Right lobe of liver (tissue), 6 donors: ENCODE data around the gene VPS54. TPM values are rescaled to one million over a fixed set of nuclear protein-coding genes. Genes with fewer than 3 reads are reported as not detected.

ENCODE experiments used
- ATAC-seq, 4 donors: fragments of 200-7000 bp; cut with Tn5 transposase; one replicate each; pipeline ENCODE4 v1.9.1; 2020; ENCODE audit warnings: mild to moderate bottlenecking in 4 of 4, moderate library complexity in 4 of 4
- DNase-seq, 3 donors: peaks; one replicate each; pipeline ENCODE4 v3.0.0-alpha.2; 2020
- H3K27ac ChIP-seq, 3 donors: fragments of 200-600 bp; one replicate each; pipeline ENCODE4 v1.8.0; 2022
- H3K27me3 ChIP-seq, 2 donors: fragments of 200-600 bp; one replicate each; pipeline ENCODE4 v1.8.0; 2022
- H3K36me3 ChIP-seq, 4 donors: fragments of 200-600 bp; sonication (generic) in 1 of 4; one replicate each; pipeline versions ENCODE4 v1.5.1 to v1.8.0; 2017 to 2022; ENCODE audit warnings: control low read depth in 1 of 4
- H3K4me1 ChIP-seq, 4 donors: fragments of 200-600 bp; sonication (generic) in 1 of 4; one replicate each; pipeline versions ENCODE4 v1.5.1 to v1.8.0; 2017 to 2022; ENCODE audit warnings: control low read depth in 1 of 4
- H3K4me3 ChIP-seq, 3 donors: fragments of 200-600 bp; one replicate each; pipeline ENCODE4 v1.8.0; 2022
- H3K9me3 ChIP-seq, 4 donors: fragments of 200-600 bp; sonication (generic) in 1 of 4; one replicate each; pipeline versions ENCODE4 v1.5.1 to v1.8.0; 2017 to 2022; ENCODE audit warnings: control low read depth in 1 of 4
- CTCF ChIP-seq, 4 donors: fragments of 200-600 bp in 3 of 4; fragments of 450-650 bp in 1 of 4; IDR thresholded peaks; one replicate each; pipeline versions ENCODE4 v1.5.1 to v1.8.0; 2016 to 2022; ENCODE audit warnings: antibody characterized with exemption in 4 of 4, mild to moderate bottlenecking in 2 of 4
- POLR2A ChIP-seq: fragments of 450-650 bp; IDR thresholded peaks from one replicate; pipeline ENCODE4 v1.6.1; 2017; ENCODE audit warnings: antibody characterized with exemption, mild to moderate bottlenecking
- WGBS: methylation state at CpG from one replicate; pipeline ENCODE4 v1.1.6; 2018; ENCODE audit warnings: low coverage, low lambda C conversion rate; ENCODE audit not compliant: insufficient coverage; ENCODE audit errors: missing lambda C conversion rate; 5-methylcytosine and 5-hydroxymethylcytosine counted together
- intact Hi-C, 2 donors: fragments of 100-400 bp; cut with DNase I; formaldehyde crosslinking; loops; one replicate each; pipeline versions ENCODE4 v1.11.2 to v1.14.1; 2022
- total RNA-seq, 6 experiments: library from RNA; depleted of rRNA in 2 of 6; stranded (reverse); fragments of >200 nt in 2 of 6; fragmentation: NEBNext Ultra II Directional in 3 of 6; extraction: Animal tissue kit (Norgen Biotek cat#: 25700) in 3 of 6; gene quantifications; one replicate each; pipeline versions ENCODE4 v1.1.0 to v1.2.4, GENCODE V29; 2016 to 2023
- donor health status: DM: no; HTN: yes; CAD: no.
- donor health status: DM: no; HTN: no; CAD: no.
- donor health status: DM: no; HTN: no; CAD: no.
- donor health status: DM: no; HTN: yes; CAD: no.
- donor health status: DM: no; HTN: yes; CAD: no.

The VPS54 gene
- total RNA-seq, 6 experiments from 2014 or later: 11.6 to 12.5 (median 12.2) TPM

DNA sequence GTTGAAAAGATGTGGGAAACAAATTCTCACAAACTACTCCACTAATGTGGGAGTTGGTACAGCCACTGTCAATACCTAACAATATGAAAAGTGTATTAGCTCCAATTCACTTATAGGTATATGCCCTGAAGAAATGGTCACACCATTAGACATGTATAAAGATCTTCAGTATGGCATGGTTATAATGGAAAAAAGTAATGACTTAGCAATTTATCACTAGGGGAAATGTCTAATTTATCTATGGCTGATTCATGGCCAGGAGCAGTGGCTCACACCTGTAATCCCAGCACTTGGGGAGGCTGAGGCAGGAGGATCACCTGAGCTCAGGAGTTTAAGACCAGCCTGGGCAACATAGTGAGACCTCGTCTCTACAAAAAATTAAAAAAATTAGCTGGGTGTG is 125.1 kb downstream of the VPS54 start:
- TF ChIP-seq POLR2A (no peak), CTCF (IDR thresholded peaks at IDR 0.05) (no peak)
- ATAC-seq: peak in 1 of 4 donors; percentile 8
- no peak for DNase-seq
- 89% methylated on average over 1 of the region's 1 CpG for WGBS
- intact Hi-C loops: no loop called here
- Histone ChIP-seq H3K4me3 (no peak overlapping the region), H3K27me3 (no peaks in the 10 kb centered on the region), H3K4me1 (no peaks in the 10 kb centered on the region), H3K27ac (no peak overlapping the region), H3K36me3 (peaks cover 0 to 76% (median 38%) of the 10 kb centered on the region in 4 donors), H3K9me3 (no peaks in the 10 kb centered on the region)

GRCh38 chr2:63893163-63893562 is 126.1 kb downstream of the VPS54 start:
- no peak for TF ChIP-seq CTCF (IDR thresholded peaks at IDR 0.05)
- no peak for TF ChIP-seq POLR2A
- DNase-seq: no peak
- 58% methylated on average over 2 of the region's 2 CpGs for WGBS

DNA sequence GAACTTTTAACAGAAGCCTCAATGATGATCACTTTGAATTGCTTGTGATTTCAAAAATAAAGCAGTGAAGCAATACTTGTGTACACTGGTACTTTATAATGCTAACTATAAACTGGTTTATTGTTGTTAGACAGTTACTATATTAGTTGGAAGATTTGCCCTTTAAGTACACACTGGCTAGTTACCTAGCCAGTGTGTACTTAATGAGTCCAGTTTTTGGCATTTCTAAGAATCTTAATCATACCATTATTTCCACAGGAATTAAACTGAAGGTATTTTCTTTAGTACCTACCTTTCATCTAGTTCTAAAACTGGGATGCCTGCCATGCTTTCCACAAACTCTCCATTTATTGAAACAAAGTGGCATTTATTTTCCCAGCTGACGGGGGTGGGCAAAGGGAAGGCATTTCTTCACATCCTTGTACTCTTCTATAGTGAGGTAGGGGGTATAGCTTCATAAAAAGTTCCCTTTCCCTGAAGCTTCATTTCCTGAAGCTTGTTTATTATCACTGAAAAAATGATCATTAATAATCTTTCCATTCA is 127.7 kb downstream of the VPS54 start:
- H3K4me3 ChIP-seq: no peak overlapping the region
- DNase-seq (no peak), ATAC-seq (no peak)
- intact Hi-C loops: no loop called here
- TF ChIP-seq POLR2A (no peak), CTCF (IDR thresholded peaks at IDR 0.05) (no peak)
- 67% methylated on average over 1 of the region's 1 CpG for WGBS
- no peaks in the 10 kb centered on the region for H3K4me1 ChIP-seq
- peaks cover 0 to 96% (median 40%) of the 10 kb centered on the region in 4 donors for H3K36me3 ChIP-seq
- no peak overlapping the region for H3K27ac ChIP-seq
- no peaks in the 10 kb centered on the region for H3K9me3 ChIP-seq
- no peaks in the 10 kb centered on the region for H3K27me3 ChIP-seq

More at GRCh38 chr2:63893163-63893562, 126.1 kb downstream of the VPS54 start:
- Histone ChIP-seq H3K27ac (no peak overlapping the region), H3K4me3 (no peak overlapping the region), H3K36me3 (peaks cover 0 to 86% (median 37%) of the 10 kb centered on the region in 4 donors), H3K27me3 (no peaks in the 10 kb centered on the region), H3K9me3 (no peaks in the 10 kb centered on the region), H3K4me1 (no peaks in the 10 kb centered on the region)
- intact Hi-C loops: no loop called here
- ATAC-seq: no peak

- H3K36me3 ChIP-seq: peaks cover 0 to 96% (median 44%) of the 10 kb centered on the region in 4 donors
- DNase-seq (no peak), ATAC-seq (no peak)
- H3K27ac ChIP-seq: no peak overlapping the region
- 71% methylated on average over 2 of the region's 2 CpGs for WGBS
- H3K27me3 ChIP-seq: no peaks in the 10 kb centered on the region
- intact Hi-C loops: no loop called here
- H3K4me3 ChIP-seq: no peak overlapping the region
- no peaks in the 10 kb centered on the region for H3K9me3 ChIP-seq
- no peaks in the 10 kb centered on the region for H3K4me1 ChIP-seq
- TF ChIP-seq POLR2A: no peak
- no peak for TF ChIP-seq CTCF (IDR thresholded peaks at IDR 0.05)
These were observed 128.6 kb downstream of the VPS54 start for GRCh38 chr2:63890678-63891077.
